ENCODE results near the gene MED13. TPM values are rescaled to one million over a fixed set of nuclear protein-coding genes. Genes with fewer than 3 reads are reported as not detected.

MED13 gene
- polyA plus RNA-seq, 1 of the 3 experiments (the other 2 are of a cell fraction) = 6.3 TPM

DNA sequence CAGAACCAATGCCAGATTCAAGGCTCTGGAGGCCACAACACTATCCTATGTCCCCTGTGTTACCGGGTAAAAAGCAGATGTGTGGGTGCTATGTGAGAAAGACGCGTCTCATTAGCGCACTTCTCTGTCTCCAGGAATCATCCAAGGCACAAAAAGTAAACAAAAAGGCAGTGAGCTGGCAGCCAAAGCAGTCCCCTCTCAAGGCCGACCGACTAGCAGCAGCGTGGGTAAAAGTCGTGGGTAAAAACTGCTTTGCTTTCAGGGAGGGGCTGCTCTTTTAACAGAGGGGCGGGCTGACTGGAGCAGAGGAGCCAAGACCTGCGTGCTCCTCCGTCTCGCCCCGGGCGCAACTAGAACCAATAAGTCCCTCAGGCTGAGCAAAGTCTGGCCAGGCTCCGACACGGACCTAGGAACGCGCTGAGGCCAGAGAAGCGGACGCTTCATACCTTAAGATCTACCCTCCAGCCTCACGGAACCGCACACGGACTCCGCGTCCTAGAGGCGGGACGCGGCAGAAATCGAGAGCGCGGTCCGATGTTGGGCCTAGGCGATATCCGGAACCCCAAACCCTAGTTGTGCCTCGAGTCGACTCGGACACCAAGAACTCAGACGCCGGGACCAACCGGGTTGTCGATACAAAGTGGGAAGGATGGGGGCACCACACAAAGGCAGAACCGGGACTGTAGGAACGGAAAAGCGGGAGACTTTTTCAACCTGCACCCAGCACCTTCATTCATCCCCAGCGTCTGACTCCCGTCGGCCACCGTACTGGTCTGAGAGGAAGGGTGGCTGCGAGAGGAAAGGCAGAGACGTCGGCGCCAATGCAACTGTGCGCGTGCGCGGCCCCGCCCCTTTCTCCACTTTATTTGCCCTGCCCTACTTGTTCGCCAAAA, 137.6 kb downstream of the MED13 start, which contains the start of gene INTS2 (continued):
- TF ChIP-seq EP300 (IDR thresholded peaks at IDR 0.05; ENCODE audit: borderline replicate concordance in 1 of 2, low read depth in 1 of 2, low read length in 1 of 2) (peak in 1 of 2 experiments; percentile 44; a peak in 1 of 4 replicates), RFX5 (IDR thresholded peaks at IDR 0.05; ENCODE audit: low read length) (no peak; the same call in 1 of the 2 replicates), FOXM1 (IDR thresholded peaks at IDR 0.05; ENCODE audit: low read depth) (no peak), GATA2 (CRISPR knock-in tag; IDR thresholded peaks at IDR 0.05) (no peak), RXRA (IDR thresholded peaks at IDR 0.05; ENCODE audit: borderline replicate concordance, low read depth) (no peak), MXI1 (IDR thresholded peaks at IDR 0.05; ENCODE audit: low read depth, low read length) (peak; percentile 76; the same call in 1 of the 2 replicates), TEAD4 (IDR thresholded peaks at IDR 0.05; ENCODE audit: borderline replicate concordance, insufficient read depth) (0 out of 2 replicates have a peak, but pooled peaks have one; percentile 45), EZH2phosphoT487 (IDR thresholded peaks at IDR 0.05; ENCODE audit: borderline replicate concordance, low read depth) (no peak), RCOR1 (IDR thresholded peaks at IDR 0.05; ENCODE audit: low read length) (no peak), REST (IDR thresholded peaks at IDR 0.05; ENCODE audit: low read depth, low read length) (peak; percentile 63; the same call in 1 of the 2 replicates), NFIC (IDR thresholded peaks at IDR 0.05; ENCODE audit: borderline replicate concordance) (peak; percentile 7; the same call in 1 of the 2 replicates), SMC3 (IDR thresholded peaks at IDR 0.05; ENCODE audit: low read depth, low read length) (no peak), ZBTB33 (IDR thresholded peaks at IDR 0.05; ENCODE audit: borderline replicate concordance, low read depth) (peak; percentile 64; the same call in 1 of the 2 replicates)
- TF ChIP-seq, protein P1, sequence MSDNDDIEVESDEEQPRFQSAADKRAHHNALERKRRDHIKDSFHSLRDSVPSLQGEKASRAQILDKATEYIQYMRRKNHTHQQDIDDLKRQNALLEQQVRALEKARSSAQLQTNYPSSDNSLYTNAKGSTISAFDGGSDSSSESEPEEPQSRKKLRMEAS (IDR thresholded peaks at IDR 0.05; ENCODE audit: low read depth) = peak; percentile 75

All from SK-N-SH (cell line).